Left hindlimb (tissue), 1 donor: ENCODE measurements around the gene CX3CL1.
A peak's percentile ranks its signal among the peaks of the same experiment; 100 is the strongest.

Source experiments
- DNase-seq: peaks from one replicate; pipeline ENCODE4 v3.0.0-alpha.2; 2018

The CX3CL1 gene

GRCh38 chr16:57407521-57408353, 35.4 kb downstream of the CX3CL1 start:
- DNase-seq = no peak

GRCh38 chr16:57409065-57409464, 36.8 kb downstream of the CX3CL1 start:
- DNase-seq = no peak

GRCh38 chr16:57409870-57410587, 37.7 kb downstream of the CX3CL1 start:
- no peak for DNase-seq

GRCh38 chr16:57411362-57411976, 39.2 kb downstream of the CX3CL1 start:
- DNase-seq = no peak

GRCh38 chr16:57412584-57412983, 40.3 kb downstream of the CX3CL1 start:
- DNase-seq = no peak

- no peak for DNase-seq
Measured at GRCh38 chr16:57413301-57413730, 41.0 kb downstream of the CX3CL1 start.

GRCh38 chr16:57413733-57414132, 41.4 kb downstream of the CX3CL1 start:
- DNase-seq = no peak

- DNase-seq = no peak
Measured at GRCh38 chr16:57416084-57416483, 43.8 kb downstream of the CX3CL1 start.

GRCh38 chr16:57419506-57419905, 47.2 kb downstream of the CX3CL1 start:
- DNase-seq = no peak

- DNase-seq = peak; percentile 70
Measured at GRCh38 chr16:57422026-57422944, 50.0 kb downstream of the CX3CL1 start.

GRCh38 chr16:57423152-57423551, 50.9 kb downstream of the CX3CL1 start:
- DNase-seq = no peak

- no peak for DNase-seq
Measured at GRCh38 chr16:57424583-57424982, 52.3 kb downstream of the CX3CL1 start.

- no peak for DNase-seq
Measured at GRCh38 chr16:57426356-57426755, 54.1 kb downstream of the CX3CL1 start.

- DNase-seq = no peak
Measured at GRCh38 chr16:57427307-57427706, 55.0 kb downstream of the CX3CL1 start.

GRCh38 chr16:57427824-57428223, 55.5 kb downstream of the CX3CL1 start:
- DNase-seq = no peak

- DNase-seq = no peak
Measured at GRCh38 chr16:57430955-57431354, 58.7 kb downstream of the CX3CL1 start.

- no peak for DNase-seq
Measured at GRCh38 chr16:57432505-57432904, 60.2 kb downstream of the CX3CL1 start.

GRCh38 chr16:57432989-57433388, 60.7 kb downstream of the CX3CL1 start:
- DNase-seq = no peak

GRCh38 chr16:57434003-57434402, 61.7 kb downstream of the CX3CL1 start:
- no peak for DNase-seq
